ENCODE results near the gene HS3ST1. TPM values are rescaled to one million over a fixed set of nuclear protein-coding genes. Genes with fewer than 3 reads are reported as not detected.

The HS3ST1 gene
- 1 to 10 TPM; 2.7 to 5.5 (median 3.7) TPM for polyA plus RNA-seq (ENCODE audit: insufficient read depth in 1 of 5, insufficient read length in 5 of 5, low replicate concordance in 1 of 5)
- long read RNA-seq, donor 1, full-length matches to known transcripts: 8 of 8 reads
- long read RNA-seq, donor 1, partial matches to known transcripts: 0 of 8 reads
- long read RNA-seq, donor 1, other reads (novel, unspliced or antisense): 0 of 8 reads
- long read RNA-seq, donor 2, full-length matches to known transcripts: 3 of 3 reads
- long read RNA-seq, donor 2, partial matches to known transcripts: 0 of 3 reads
- long read RNA-seq, donor 2, other reads (novel, unspliced or antisense): 0 of 3 reads
- long read RNA-seq, donor 3, full-length matches to known transcripts: 4 of 4 reads
- long read RNA-seq, donor 3, partial matches to known transcripts: 0 of 4 reads
- long read RNA-seq, donor 3, other reads (novel, unspliced or antisense): 0 of 4 reads
- long read RNA-seq, donor 4, full-length matches to known transcripts: 6 of 6 reads
- long read RNA-seq, donor 4, partial matches to known transcripts: 0 of 6 reads
- long read RNA-seq, donor 4, other reads (novel, unspliced or antisense): 0 of 6 reads
- long read RNA-seq, donor 5, full-length matches to known transcripts: 9 of 9 reads
- long read RNA-seq, donor 5, partial matches to known transcripts: 0 of 9 reads
- long read RNA-seq, donor 5, other reads (novel, unspliced or antisense): 0 of 9 reads
- long read RNA-seq, donor 6, full-length matches to known transcripts: 5 of 5 reads
- long read RNA-seq, donor 6, partial matches to known transcripts: 0 of 5 reads
- long read RNA-seq, donor 6, other reads (novel, unspliced or antisense): 0 of 5 reads
- long read RNA-seq, donor 7, full-length matches to known transcripts: 3 of 3 reads
- long read RNA-seq, donor 7, partial matches to known transcripts: 0 of 3 reads
- long read RNA-seq, donor 7, other reads (novel, unspliced or antisense): 0 of 3 reads
- long read RNA-seq, donor 8: 0 reads

DNA sequence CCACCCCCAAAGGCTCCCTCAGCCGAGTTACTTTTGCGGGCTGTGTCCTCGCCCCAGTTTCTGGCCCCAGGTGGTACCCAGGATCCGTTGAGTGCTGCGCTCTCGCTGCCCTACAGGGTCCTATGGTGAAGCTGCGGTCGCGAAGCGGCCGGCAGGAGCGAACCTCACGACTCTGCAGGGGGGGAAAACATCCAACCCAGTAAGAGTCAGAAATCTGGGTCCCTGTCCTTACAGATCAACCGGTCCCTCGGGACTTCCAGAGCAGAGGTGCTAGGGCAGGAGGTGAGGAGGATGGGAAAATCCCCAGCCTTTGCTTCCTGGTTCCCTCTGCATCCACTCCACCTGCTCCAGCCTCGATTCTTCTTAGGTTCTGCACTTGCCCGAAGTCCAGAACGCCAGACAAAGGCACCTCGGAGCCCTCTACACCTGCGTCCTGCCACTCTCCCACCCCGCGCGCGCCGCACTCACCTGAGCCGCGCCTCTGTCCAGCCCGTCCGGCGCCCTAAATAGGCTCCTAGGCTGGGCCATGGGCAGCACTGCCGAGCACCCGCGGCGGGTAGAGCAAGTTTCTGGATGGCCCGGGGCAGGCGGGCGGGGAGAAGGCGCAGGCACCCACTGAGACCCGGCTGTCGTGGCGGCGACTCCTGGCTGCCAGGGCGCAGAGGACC lies at the start of gene HS3ST1:
TSS of gene HS3ST1 (minus strand) at position 664 of the 668 bp plus-strand sequence. CDS start 28,889 bp downstream, outside the sequence.
- DNase-seq: peak in 1 of 2 donors; percentile 17

DNA sequence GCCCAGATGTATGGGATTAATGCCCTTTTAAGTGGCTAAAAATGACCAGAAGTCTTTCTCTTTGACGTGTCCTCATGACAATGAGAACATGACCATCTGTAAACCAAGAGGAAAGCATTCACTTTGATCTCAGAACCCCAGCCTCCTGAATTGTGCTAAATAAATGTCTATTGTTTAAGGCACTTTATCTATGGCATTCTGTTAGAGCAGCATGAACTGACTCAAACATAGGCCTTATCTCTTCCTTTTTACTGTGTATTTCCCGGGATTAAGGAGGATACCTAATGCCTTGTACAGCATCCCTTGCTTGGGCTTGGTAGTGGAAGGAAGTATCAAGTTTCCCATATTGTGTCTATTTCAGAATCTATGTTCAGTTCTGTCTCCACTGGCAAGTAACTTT lies 47.2 kb upstream of the HS3ST1 start:
- DNase-seq: no peak

DNA sequence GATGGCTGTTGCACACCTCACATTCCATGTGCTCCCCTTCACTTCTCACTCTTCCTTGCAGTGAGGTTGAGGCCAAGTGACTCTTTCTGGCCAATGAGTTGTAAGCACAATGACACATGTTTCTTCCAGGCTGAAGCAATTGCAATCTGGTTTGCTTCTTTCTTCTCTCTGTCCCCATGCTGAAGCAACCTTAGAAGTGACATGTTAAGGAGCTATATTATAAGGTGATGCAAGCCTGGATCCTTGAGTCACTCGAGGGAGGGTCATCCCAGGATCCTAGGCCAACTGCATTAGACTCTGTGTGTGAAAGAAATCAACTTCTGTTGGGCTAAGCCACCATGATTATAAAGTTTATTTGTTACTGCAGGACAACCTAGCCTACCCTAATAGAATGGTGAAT lies 45.5 kb upstream of the HS3ST1 start:
- no peak for DNase-seq

DNA sequence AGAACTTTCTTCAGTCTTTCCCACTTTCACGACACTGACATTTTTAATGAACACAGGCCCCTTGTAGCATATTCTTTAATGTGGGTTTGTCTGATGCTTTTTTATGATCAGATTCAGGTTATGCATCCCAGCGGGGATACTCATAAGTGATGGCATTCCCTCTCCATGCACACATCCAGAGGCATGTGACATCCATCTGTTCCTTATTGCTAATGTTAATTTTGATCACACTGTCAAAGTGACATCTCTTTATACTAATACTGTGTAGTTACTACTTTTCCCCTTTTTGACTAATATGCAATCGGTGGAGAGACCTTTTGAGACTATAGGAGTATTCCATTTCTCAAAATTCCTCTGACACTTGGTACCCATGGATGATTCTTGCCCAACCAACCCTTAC lies 43.8 kb upstream of the HS3ST1 start:
- DNase-seq: no peak

DNA sequence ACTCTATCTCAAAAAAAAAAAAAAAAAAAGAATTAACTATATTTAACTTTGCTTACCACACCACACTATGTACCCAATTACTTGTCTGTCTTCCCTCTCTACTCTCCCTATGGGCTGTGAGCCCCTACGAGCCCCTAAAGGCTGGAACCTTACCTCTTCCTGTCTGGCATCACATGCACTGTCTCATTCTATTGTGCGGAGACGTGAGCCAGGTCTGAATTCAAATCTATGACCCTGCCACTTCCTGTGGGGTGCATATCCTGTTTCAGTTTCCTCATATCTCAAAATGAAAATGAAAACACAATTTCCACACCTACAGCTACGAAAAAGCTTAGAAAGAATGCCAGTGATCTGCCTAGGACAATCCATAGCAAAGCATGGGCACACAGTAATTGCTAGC lies 42.9 kb upstream of the HS3ST1 start:
- no peak for DNase-seq

DNA sequence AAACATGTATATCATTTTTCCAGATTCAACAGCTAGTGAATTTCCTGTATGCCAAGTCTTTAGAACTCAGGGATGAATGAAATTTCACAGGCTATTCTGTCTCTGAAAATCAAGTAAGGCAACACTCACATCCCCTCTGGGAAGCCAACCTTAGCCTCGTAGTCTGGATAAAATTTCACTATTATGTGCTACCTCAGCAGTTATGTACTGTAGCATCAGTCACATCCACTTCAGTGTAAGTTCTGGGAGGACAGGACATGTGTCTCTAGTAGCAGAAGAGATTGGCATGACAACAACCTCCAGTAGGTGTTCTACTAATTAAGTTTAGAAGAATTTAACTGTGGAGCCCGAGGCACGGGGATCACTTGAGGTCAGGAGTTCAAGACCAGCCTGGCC lies 42.4 kb upstream of the HS3ST1 start:
- DNase-seq: no peak

DNA sequence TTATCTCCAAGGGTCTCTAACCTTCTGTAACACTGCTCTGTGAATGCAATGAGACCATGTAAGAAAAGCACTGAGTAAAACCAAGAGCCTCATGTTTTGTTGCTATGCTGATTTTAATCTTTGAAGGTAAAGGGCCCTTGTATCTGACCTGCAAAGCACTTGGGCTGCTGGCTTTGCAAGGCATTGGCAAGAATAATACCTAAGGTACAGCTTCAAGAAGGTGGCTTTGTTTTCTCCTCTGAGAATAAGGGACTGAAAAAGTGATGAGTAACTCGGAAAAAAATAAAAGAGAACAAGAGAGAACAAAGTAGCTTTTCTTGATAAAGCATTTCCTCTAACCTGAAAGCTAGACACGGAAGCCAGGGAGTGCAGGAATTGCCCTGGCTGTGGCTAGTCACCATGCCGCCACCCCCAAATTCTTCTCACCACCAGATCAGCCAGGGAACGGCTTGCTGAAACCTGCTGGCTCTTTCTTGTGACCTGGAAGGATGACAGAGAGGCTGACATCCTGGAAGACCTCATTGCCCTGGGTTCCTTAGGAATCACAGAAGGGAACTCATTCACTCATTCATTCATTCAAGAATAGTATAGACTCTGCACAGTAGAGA lies 41.8 kb upstream of the HS3ST1 start:
- DNase-seq: no peak

DNA sequence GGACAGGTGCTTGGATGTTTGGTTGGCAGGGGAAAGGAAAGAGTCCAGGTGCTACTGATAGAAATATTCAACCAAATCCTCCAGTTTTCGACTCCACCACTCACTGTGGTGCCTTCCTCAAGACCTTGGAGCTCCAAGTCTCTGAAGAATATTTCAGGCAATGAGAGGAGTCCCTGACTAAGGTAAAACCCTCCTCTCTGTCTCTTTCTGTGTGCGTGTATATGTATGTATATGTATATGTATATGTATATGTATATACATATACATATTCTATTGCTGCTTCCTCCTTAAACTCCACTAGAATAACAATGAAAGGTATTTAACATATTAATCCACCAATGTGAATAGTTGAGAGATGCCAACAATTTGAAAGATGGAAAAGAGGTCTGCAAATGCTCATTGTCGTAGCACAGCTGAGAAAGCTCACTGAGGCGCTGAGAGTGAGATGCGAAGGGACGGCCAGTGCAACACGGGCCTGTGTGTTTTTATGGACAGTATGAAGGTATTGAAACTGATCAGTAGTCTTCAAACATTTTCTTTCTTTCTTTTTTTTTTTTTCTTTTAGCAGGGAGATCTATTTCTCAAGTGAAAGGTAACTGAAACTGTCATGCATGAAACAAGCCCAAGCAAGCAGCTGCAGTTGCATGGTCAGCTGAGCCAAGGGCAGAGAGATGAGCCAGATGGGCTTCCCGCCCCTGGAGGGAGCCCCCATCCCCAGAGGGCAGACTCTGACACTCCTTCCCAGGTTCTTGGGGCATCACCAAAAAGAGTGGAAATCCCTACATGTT lies 41.1 kb upstream of the HS3ST1 start:
- DNase-seq: no peak

DNA sequence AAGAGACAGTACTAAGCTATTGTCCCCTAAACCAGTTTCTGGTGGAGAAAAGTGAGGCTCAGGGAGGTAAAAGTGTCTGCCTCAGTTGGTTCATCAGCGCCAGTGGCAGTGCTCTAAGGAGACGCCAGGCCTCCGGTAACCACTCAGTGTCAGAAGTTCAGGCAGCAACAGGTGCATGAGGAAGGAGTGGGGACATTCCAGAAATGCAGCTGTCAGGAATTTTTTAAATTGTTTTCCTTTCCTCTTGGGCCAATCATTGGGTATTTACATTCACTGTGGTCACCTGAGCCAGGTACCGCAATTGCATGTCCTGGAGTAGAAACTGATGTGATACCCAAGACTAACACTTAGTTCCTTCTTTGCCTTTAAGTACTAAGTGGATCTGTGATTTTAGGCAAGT lies 40.2 kb upstream of the HS3ST1 start:
- peak in 1 of 2 donors; percentile 5 for DNase-seq

DNA sequence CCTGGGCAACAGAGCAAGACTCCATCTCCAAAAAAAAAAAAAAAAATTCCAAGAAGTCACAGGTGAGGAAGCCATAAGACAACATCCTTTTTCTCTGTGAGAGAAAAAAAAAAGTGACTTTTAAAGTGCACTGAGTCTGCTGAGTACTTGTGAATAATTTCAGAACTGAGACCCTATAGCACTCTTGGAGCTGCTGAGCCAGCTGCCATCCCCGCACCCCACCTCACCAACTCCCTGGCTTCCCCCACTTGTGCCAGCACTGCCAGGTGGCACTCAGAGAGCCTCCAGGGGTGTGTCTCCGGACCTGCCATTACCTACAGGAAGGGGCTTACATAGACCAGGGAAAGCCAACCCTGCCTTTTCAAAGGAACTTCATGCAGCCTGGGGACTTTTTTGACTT lies 39.2 kb upstream of the HS3ST1 start:
- no peak for DNase-seq

DNA sequence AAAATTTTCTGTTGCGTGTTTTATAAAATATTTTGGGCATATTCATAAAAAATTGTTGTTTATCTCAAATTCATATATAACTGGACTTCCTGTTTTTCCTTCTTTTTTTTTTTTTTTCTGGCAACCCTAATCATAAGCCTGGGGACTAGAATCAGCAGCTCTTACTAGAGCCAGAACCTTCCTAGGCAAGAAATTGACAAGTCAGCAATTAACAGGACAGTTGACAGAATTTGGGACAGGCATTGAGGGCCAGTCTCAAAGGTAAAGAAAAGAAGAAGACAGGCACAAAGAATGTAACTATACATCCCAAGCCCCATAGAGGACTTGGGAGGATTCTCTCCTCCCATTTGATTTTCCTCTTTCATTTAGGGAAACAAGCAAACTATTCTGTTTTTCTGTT lies 35.0 kb upstream of the HS3ST1 start:
- no peak for DNase-seq

DNA sequence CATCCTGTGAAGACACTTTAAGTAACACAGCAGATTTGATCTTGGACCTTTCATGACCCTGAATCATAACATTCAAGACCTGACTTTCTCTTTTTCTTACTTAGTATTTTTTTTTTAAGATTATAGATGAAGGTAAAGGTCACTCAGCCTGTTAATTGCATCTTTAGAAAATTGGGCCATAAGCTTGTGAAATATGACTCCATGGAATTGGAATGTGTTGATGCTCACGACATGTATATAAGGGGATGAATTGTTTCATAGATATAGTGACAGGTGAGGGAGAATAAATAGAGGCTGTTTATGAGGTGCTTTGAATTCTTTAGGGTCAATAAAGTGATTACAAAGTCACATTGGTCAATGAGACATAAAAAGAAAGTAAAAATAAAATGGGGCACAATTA lies 27.7 kb upstream of the HS3ST1 start:
- no peak for DNase-seq

DNA sequence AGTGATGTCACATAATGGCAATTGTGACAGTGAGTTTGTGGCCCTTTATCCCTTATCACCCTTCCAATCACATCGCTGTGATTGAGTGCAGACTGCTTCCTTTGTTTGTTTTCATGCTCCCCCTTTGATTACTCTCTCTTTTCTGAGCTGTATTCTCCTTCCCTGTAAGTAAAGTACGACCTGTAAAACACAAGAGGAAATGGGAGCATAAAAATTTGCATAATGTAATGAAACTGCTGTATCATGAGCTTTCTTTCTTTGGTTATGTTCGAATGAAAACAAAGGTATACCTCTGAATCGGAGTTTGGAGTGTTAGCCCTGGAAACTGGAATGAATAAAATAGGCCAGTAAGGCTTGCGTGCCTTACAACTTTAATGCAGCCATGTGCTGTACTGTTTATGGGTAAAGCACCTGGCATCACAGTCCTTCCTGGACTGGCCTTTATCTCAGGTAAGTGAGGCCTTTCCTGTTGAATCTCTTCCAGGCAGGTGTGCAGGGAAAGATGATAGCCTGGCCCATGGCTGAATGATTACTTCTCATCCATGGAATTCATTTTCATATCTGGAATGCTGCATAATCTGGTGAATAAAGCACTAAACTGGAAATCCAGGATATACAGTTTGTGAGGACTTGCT lies 26.6 kb upstream of the HS3ST1 start:
- DNase-seq: no peak

DNA sequence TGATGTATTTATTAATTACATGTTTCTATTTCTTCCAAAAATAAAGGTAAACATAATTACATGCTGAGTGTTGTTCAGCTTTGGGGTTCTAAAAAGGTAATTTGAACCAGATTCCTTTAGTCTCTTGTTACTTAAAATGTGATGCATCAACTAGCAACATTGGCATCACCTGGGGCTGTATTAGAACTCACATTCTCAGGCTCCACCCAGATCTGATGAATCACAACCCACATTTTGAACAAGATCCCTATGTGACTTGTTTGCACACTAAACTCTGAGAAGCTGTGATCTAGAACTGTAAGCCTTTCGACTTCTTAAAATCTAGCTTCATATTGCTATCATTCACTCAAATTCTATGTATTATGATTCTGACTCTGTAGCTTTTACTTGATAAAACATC lies 23.0 kb upstream of the HS3ST1 start:
- no peak for DNase-seq

DNA sequence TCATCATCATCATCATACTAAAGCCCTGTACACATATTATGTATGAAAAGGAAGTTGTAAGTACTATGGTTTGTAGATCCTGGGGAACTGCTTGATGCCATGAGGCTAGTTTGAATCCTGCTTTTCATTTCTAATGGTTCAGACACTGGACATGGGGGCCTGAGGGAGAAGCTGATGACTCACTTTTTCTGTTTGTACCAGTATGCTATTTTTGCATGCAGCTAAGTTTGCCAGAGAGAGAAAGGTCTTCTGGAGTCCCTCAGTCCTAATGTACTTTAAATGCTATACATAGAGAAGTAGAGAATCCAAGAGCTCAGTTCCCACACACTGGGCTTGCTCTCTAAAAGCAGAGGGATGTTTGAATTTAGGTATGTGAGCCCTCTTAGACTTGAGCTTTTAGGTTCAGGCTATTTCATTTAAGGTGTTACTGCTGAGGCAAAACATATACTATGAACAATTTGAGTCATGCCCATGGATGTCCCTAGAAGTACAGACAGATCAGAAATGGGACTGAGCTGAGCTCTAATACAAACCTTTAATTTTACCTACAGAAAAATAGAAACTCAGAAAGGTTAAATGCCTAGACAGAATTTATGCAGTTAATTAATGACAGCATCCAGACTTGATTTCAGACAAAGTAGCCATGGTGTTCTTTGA lies 17.6 kb upstream of the HS3ST1 start:
- no peak for DNase-seq

DNA sequence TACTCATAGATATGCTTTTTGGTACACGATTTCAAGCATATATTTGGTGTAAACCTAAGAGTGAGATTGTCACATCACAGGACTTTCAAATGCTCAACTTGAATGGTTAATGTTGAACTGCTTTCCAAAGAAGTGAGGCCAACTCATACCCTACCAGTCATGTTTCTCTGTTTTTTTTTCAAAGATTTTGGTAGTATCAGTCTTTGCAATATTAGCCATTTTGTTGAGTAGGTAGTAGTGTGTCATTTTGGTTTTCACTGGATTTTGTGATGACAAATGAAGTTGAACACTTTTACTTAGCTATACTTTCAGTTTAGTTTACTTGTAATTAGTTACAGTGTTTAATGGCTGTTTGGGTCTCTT lies 12.5 kb upstream of the HS3ST1 start:
- no peak for DNase-seq

DNA sequence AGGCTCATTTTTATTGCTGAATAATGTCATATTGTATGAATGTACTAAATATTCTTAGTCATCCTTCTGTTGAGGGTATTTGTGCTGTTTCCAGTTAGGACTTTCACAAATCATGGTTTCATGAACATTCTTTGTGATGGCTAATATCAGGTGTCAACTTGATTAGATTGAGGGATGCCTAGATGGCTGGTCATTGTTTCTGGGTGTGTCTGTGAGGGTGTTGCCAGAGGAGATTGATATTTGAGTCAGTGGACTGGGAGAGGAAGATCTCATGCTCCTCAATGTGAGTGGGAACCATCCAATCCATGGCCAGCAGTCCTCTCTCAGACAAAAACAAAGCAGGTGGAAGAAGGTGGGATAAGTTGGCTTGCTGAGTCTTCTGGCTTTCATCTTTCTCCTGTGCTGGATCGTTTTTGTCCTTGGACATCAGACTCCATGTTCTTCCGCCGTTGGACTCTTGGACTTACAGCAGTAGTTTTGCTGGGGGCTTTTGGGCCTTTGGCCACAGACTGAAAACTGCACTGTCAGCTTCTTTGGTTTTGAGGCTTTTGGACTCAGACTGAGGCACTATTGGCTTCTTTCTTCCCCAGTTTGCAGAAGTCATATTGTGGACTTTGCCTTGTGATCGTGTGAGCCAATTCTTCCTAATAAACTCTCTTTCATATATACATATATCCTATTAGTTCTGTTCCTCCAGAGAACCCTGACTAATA lies 11.9 kb upstream of the HS3ST1 start:
- DNase-seq: no peak

DNA sequence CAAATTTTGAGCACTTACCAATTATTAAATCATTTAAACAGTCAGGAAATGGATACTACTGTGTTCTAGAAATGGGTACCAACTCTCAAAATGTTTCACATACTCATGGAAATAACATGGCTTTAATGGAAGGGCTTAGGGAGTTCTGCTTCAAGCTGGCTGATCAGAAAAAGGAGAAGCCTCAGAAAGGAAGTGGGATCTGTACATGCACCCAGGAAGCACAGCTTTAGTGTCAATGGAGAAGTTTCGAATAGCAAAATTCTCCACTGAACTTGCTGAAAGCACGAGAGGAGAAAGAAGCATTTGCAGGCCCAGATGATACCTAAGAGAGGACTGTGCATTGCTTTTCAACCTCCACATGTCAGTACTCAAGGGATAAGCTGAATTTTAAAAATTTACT lies 11.1 kb upstream of the HS3ST1 start:
- DNase-seq: no peak

DNA sequence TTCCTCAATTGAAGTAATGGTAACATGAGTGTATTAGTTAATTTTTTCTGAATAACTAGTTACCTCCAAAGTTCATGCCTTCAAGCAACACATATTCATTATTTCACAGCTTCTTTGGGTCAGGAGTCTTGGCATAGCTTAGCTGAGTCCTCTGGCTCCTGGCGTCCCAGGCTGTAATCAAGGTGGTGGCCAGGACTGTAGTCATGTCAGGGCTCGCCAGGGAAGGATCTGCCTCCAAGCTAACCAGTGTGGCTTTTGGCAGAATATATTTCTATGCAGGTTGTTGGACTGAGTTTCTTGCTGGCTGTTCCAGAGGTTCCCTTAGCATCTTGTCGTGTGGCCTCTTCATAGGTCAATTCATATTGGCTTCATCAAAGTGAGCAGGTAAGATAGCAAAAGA lies 10.0 kb upstream of the HS3ST1 start:
- no peak for DNase-seq
